Measurements from ENCODE around the gene GABRG3.
A peak's percentile ranks its signal among the peaks of the same experiment; 100 is the strongest.

GABRG3 gene

GRCh38 chr15:27353856-27354255 lies 382.9 kb downstream of the GABRG3 start:
- Histone ChIP-seq H3K9me3 (ENCODE audit: control insufficient read depth, insufficient read depth, low read depth, low read length) (no peaks in the 10 kb centered on the region), H3K4me1 (ENCODE audit: control insufficient read depth, insufficient read depth, low read length) (no peaks in the 10 kb centered on the region), H3K36me3 (ENCODE audit: control insufficient read depth in 2 of 2, insufficient read depth in 1 of 2, low read length in 2 of 2) (no peaks in the 10 kb centered on the region), H3K27ac (ENCODE audit: extremely low read depth, low read depth, low read length) (no peak overlapping the region), H3K4me3 (ENCODE audit: low read depth, low read length) (no peak overlapping the region)
- ChIA-PET CTCF (interaction anchor here (0.6 kb wide), 1 partner anchor 848 kb away, joined by 6 read pairs; no protein-coding TSS in a partner anchor), POLR2A (no interaction called here)
- TF ChIP-seq ZNF335 (tag by site-specific recombination; conservative IDR thresholded peaks at IDR 0.05) (no peak), PRDM2 (tag by site-specific recombination; IDR thresholded peaks at IDR 0.05; ENCODE audit: borderline replicate concordance) (no peak), SCRT2 (tag by site-specific recombination; IDR thresholded peaks at IDR 0.05) (no peak), ZNF394 (tag by site-specific recombination; IDR thresholded peaks at IDR 0.05; ENCODE audit: borderline replicate concordance) (no peak), ZNF843 (tag by site-specific recombination; IDR thresholded peaks at IDR 0.05) (no peak), ZNF555 (tag by site-specific recombination; conservative IDR thresholded peaks at IDR 0.05) (no peak), ZBTB1 (tag by site-specific recombination; IDR thresholded peaks at IDR 0.05) (no peak), ZNF169 (tag by site-specific recombination; IDR thresholded peaks at IDR 0.05) (no peak), ZNF292 (tag by site-specific recombination; IDR thresholded peaks at IDR 0.05; ENCODE audit: borderline replicate concordance, low read depth) (no peak), ZXDB (tag by site-specific recombination; IDR thresholded peaks at IDR 0.05) (no peak), ZSCAN4 (tag by site-specific recombination; IDR thresholded peaks at IDR 0.05) (no peak), KLF1 (tag by site-specific recombination; IDR thresholded peaks at IDR 0.05) (no peak), ZNF223 (tag by site-specific recombination; IDR thresholded peaks at IDR 0.05) (no peak), ZNF513 (tag by site-specific recombination; IDR thresholded peaks at IDR 0.05) (no peak)

- POLR2A ChIA-PET, result no interaction called here
- H3K9me3 ChIP-seq (ENCODE audit: control insufficient read depth, insufficient read depth, low read depth, low read length), result no peaks in the 10 kb centered on the region
- H3K4me3 ChIP-seq (ENCODE audit: low read depth, low read length), result no peak overlapping the region
- H3K4me1 ChIP-seq (ENCODE audit: control insufficient read depth, insufficient read depth, low read length), result no peaks in the 10 kb centered on the region
- CTCF ChIA-PET, result interaction anchor here (0.5 to 2.8 kb wide), 29 partner anchors 11 to 1582 kb away, joined by 3 to 16 read pairs (median 4); no protein-coding TSS in a partner anchor
- no peaks in the 10 kb centered on the region for H3K36me3 ChIP-seq (ENCODE audit: control insufficient read depth in 2 of 2, insufficient read depth in 1 of 2, low read length in 2 of 2)
- H3K27ac ChIP-seq (ENCODE audit: extremely low read depth, low read depth, low read length), result no peak overlapping the region
- TF ChIP-seq ZBTB10 (tag by site-specific recombination; IDR thresholded peaks at IDR 0.05), result 0 out of 2 replicates have a peak, but pooled peaks have one; percentile 46
- no peak for TF ChIP-seq ZBTB1 (tag by site-specific recombination; IDR thresholded peaks at IDR 0.05)
- no peak for TF ChIP-seq HIC1 (tag by site-specific recombination; IDR thresholded peaks at IDR 0.05)
- TF ChIP-seq SALL2 (tag by site-specific recombination; IDR thresholded peaks at IDR 0.05; ENCODE audit: borderline replicate concordance), result no peak
- no peak for TF ChIP-seq ZNF473 (tag by site-specific recombination; IDR thresholded peaks at IDR 0.05)
- no peak for TF ChIP-seq FEZF1 (tag by site-specific recombination; IDR thresholded peaks at IDR 0.05)
Observed at GRCh38 chr15:27358751-27359434, 387.9 kb downstream of the GABRG3 start.
